Liver (tissue), 3 donors: Measurements from ENCODE around the gene ADGRV1.

ENCODE experiments used
- CTCF ChIP-seq: fragments of 150-350 bp; IDR thresholded peaks from 2 replicates; pipeline ENCODE4 v1.5.1; 2017; ENCODE audit warnings: improper control_type of control experiment, low read depth, low read length; ENCODE audit not compliant: missing input control
- EGR1 ChIP-seq, 2 donors: IDR thresholded peaks; 2 replicates each; pipeline ENCODE4 v1.6.1; 2016 to 2018; ENCODE audit warnings: antibody characterized with exemption in 2 of 2, low read depth in 2 of 2
- FOXA1 ChIP-seq: IDR thresholded peaks from 2 replicates; pipeline ENCODE4 v1.6.1; 2016; ENCODE audit warnings: antibody characterized with exemption
- SP1 ChIP-seq: IDR thresholded peaks from 2 replicates; pipeline ENCODE4 v1.6.1; 2018; ENCODE audit warnings: antibody characterized with exemption, mild to moderate bottlenecking
- TAF1 ChIP-seq: conservative IDR thresholded peaks from 2 replicates; pipeline ENCODE4 v1.6.1; 2016; ENCODE audit warnings: antibody characterized with exemption, mild to moderate bottlenecking
- donor health status: healthy.
- donor health status: healthy.

GRCh38 chr5:90555666-90556065 is 2.9 kb upstream of the ADGRV1 start:
- no peak for TF ChIP-seq CTCF
- no peak for TF ChIP-seq FOXA1
- TF ChIP-seq EGR1 (IDR thresholded peaks at IDR 0.05; ENCODE audit: low read depth in 2 of 2), result no peak
- no peak for TF ChIP-seq SP1
- no peak for TF ChIP-seq TAF1
